ENCODE results near the gene GCA.

The GCA gene

DNA sequence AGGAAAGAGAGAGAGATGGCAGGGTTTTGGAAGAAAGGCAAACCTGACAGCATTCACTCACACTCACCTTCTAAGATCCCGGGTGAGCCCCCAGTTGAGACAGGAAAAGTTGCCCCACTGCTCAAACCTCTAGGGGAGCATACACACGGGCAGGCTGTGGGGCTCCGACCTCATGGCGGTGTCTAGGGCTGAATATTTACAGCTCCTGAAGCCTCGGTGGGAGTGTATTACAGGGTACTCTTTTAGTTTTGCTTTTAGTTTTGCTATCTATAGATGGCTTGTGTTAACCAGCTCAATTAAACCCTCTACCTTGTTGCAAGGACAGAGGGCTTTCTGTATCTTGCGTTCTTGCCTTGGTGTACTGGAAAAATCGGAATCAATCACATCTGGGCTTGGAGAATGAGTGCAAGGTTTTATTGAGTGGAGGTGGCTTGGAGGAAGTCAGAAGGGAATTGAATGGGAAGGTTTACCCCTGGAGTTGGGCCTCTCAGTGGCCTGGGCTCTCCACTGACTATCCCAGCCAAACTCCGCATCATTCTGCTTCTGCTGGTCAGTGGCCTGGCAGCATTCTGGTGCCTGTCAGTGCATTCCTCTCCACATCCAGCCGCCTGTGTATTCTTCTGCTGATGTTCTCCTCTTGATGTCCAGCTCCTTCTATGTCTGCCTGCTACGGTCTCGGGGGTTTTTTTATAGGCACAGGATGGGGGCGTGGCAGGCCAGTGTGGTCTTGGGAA lies 15.3 kb upstream of the GCA start:
- no peak for DNase-seq

DNA sequence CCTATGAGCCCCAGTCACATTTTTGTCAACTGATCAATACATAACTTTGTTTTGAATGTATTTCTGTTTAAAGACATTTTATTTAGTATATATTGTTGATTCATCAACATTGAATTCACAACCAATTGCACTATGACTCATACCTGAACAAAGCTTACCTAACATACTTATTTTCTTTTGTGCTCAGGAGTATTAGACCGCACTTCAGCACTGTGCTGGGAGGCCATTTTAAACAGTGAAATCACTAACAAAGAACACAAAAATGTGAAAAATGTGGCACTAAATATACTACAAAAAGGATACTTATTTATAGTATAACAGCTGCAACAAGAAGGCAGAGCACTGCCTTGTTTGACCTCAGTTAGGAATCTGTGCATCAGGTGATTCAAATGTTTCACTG lies 13.1 kb upstream of the GCA start:
- DNase-seq = no peak

DNA sequence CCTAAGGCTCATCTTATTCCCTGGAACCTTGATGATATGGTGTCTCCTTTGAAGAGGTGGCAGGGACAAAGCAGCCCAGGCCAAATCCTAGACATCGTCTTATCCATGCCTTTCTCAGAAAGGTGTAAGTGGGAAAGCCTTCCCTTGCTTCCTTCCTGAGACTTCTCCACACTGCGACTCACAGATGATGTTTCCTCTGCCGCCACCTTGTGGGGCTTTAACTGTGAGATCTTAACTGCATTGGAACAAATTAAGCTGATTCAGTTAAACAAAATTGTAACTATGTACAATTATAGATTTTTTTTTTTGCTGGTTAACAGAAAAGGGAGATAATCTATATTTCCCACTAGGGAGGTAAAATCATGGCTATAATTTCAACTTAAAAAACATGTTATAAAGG lies 10.0 kb upstream of the GCA start:
- peak; percentile 61 for DNase-seq

DNA sequence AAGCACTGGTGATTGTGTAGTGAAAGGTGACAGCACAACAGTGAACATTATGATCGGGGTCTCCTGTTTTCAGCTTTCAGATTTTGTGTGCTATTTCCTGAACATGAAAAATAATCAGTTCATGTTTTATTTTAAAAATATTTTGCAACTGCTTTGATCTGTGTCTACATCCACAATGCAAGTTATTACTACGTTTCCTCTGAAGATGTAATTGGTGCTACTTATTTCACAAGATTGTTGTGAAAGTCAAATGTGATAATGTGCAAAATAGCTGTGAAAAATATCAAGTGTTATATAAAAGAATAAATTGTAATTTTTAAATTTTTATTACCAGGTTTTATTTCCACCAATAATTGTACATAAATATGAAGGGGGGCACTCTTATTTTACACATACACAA lies 6.1 kb upstream of the GCA start:
- no peak for DNase-seq

DNA sequence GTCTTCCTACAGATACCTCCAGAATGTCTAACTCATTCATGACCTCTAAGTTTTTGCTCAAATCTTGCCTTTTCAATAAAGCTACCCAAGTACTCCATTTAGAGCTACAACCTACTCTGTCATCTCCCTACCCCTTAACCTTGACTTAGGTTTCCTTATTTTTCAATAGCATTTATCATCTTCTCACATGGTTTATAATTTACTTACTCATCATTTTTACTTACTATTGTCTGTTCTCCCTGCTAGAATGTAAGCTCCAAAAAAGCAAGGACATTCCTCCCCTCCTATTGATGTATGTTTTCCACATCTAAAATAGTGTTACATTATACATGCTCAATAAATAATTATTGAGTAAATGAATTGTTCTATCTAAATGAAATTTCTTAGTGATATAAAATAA lies 3.1 kb upstream of the GCA start:
- no peak for DNase-seq

DNA sequence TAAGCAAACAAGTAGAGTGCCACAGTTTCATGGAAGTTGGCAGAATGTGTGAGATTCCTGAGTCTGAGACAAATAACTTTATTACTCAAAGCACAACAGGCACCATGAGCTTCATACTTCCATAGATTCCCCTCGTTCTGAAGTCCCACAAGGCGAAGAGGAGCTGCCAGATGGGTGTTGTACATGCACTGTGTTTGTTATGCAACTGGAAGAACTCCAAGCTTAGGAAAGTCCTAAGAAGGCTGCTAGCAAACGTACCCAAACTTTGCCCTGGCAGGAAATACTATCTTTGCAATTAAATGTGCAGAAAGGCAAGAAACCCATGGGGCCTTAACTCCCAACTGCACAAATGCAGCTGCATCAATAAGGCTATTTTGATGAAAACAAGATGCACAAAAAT lies 1.6 kb upstream of the GCA start:
- DNase-seq = no peak

DNA sequence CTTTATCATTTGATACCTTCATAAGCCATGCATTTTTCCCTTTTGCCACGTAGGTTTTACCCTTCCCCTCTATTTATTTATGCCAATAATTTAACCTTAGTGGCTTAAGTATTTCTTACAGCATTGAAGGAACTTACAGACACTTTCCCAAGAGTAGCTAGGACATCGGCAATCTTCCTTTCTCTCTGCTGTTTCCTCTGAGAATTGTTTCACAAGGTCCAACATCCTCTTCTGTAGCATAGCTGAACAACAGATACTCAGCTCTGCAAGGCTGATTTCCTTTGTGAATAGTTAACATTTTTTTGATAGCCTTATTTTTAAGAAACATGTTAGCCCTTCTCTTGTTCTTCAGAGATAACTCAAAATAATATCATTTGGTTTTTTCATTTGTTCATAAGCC lies 1.1 kb upstream of the GCA start:
- peak; percentile 19 for DNase-seq

DNA sequence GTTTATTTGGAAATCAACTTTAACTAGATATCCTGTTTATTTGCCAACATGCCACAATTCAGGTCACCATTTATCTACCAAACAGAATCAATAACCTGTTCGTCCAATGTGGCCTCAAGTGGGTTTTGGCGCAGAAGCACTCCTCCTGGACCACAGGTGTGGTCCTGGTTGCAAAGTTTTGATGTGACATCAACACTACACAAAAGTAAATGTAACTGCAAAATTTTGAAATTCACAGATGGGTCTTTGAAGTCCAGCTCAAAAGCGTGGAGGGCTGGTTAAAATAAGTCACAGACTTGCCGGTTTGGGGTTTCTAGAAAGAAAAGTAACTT lies 474 bp upstream of the GCA start:
- no peak for DNase-seq

DNA sequence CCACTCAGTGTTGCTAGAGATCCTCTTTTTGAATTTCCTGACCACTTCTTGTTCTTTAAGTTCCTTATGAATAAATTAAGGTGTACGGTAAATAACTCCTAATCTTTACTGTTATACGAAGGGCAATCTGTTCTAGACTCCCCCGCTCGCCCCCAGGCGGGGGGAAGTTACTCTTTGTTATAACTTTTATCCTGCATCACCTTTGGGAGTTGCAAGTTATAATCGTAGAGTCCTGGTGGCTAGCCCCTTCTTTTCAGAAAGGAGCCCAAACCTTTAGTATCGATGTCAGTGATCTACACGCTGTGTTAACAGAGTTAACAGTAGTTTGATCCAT lies 652 bp downstream of the GCA start:
- no peak for DNase-seq

DNA sequence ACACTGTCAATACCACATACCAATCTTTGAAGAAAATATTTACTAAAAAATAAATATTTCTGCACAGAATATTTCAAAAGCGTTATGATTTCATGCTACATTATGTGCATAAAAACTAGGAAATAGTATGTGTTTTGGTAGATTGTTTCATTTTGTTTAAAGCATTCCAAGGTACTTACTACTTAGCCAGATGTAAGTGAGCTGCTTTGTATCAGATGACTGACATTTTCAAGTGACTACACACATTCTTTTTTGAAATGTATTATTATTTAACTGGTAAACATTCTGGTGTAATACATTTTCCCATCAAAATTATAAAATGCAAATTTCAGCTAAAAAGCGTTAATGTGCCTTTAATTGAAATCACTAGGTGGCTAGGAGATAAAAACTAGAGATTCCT lies 21.5 kb downstream of the GCA start:
- DNase-seq = no peak

DNA sequence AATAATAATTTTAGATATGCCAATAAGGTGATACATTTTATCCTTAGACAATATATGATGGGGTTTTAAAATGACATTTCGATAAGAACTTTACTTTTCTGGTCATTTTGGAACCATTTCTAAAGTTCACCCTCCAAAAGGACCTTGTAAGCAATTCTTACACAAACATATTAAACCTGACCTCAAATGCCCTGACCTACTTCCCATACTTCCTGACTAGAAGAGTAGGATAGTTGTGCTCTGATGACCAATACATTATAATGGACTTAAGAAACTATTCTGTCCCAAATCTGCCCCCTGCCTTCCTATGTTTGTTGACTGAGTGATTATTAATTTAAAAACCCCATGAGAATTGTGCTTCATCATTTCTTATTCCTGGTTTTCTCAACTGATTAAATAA lies 24.6 kb downstream of the GCA start:
- no peak for DNase-seq

DNA sequence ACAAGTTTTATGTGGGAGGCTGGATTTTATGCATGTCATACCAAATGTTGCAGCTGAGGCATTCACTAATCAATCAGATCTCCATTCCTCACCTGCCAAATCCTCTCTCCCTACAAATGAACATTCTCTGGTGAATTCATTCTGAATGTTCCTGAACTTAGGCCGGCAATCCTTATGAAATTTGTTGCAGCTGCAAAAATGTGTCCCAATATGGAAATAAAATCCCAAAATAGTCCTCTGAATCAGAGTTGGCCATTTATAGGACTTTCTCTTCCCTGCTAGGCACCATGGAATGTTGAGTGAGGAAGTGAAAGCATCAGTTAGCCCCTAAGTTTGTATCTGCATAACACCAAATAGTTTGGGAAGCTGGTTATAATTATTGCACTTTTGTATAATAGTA lies 25.6 kb downstream of the GCA start:
- no peak for DNase-seq

DNA sequence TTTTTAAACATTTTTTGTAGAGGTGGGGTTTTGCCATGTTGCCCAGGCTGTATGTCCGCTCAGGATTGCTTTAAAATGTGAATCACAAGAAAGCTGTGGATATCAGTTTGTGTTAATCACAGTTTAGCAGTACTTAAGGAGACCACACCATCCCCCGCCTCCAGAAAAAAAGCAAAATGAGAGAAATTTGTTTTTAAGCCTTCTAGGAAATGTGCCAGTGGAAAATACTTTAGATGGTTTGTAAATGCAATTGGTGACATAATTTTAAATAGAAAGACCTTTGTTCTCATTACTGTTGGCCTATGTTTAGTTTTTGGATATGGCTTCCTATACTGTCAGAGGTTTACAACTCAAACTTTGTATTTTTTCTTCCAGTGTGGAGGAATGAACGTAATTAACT lies 27.0 kb downstream of the GCA start:
- no peak for DNase-seq

DNA sequence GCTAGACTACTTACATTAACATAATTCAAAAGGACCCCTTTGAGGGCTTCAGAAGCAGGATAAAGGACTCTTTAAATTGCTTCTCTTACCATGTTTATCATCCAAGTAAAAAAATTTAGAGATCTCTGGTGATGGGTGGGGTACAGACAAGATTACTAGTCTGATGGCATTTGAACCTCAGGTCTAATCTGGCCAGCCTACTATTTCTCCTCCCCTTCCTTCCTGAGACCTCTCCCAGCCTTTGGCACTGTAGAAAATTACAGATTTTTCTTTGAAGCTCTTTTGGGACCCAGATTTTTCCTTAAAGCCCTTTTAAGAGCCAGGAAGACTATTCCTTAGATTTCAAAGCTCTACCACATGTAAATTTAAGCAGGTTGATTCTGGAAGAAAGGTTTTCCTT lies 28.9 kb downstream of the GCA start:
- no peak for DNase-seq

DNA sequence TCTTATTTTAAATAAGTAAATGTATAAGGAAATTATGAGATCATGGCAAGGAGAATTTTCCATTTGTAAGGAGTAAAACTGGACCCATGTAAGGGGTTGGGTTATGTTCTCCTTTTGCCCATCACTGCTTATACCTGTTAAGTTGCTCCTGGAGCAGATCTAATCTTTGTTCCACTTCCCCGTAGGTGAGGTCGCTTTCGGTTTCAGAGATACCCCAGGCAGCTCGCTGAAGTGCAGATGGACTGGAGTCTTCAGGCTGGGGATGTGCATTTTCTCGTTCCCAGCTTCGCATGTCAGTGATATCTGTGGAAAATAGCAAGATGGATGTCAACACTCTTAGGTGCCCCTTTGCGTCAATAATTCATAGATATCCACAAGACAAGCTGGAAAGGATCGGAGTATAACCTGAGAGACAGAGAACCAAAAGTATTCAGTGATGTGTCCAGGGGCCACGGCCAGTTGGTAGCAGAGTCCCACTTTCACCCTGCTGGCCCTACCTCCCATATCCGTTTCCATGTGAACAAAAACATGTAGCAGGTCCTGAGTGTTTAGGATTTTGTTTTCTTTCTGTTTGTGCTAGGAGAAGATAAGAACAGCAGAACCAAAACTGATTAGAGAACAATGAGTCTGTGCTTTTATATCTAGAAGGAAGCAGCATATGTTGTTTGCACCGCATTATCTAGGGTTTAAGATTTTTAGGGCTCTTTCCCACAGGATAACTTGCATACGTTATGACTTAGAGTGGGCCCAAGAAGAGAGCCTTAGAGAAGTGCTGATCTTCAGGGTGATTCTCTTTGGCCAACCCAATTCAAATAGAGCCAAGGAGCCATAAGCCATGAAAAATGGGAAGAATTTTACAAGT lies 36.0 kb downstream of the GCA start:
- DNase-seq = no peak

DNA sequence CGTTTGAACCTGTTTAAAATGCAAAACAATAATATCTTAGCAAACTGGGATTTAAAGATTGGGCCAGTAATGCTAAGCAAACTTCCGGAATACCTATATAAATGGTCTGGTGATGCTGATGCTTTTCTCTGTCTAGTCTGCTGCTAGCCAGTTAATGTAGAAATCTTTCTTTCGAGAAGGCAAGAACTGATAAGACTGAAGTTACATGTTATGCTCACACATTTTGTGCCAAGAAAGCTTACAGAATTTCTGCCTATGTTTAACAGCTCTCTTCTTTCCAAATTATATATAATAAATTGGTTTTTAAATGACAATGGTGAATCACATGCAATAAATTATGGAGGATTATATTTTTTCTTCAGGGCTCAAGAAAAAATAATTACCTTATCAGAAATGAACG lies 37.9 kb downstream of the GCA start:
- no peak for DNase-seq

DNA sequence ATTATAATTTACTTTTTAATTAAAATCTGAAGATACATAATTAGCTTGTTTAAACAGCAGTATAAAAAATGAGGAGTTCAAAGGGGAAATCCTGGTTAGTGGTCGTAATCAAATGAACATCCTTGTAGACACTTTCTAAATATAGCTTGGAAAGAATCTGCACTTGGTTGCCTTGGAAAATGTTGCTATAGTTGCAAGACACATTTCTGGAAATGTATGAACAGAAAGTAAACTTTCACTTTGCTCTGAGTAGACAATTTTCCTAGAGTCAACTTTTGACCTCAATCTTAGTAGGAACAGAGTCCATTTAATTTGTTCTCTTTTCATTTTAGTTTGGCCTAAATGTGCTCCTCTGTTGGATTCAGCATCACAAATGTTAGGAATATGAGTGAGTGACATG lies 38.3 kb downstream of the GCA start:
- no peak for DNase-seq

DNA sequence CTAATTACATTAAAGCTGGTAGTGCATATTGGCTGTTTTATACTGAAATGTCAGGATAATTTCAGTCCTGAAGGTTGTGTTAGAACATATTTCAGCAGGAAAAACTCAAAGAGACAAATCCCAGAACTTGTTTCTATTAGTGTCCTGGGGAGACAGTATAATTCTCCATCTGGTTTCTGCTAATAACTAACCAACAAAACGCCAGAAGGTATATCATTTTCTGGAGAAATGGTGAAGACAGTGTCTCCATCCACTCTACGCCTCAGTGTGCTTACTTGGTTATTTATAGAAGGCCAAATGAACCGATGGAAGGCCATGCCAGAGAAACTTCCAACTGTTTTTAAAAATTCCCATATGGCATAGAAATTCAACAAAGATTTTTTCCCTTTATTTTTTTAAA lies 41.6 kb downstream of the GCA start:
- DNase-seq = no peak

DNA sequence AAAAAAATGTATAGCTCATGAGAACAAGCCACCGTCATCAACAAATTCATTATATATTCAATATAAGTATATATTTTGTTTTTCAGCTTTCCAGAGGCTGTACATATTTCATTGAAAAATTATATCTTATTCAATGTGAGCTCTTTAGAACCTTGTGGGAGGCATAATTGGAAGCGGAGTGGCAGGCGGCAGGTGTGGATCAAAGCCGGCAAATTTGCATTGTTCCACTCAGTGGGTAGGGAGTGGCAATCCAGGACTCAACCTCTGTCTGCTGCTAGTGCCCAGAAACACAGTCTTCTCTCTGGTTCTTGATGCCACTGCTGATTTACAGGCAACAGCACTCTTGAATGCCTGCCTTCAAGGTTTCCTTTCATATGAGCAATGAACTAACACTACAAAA lies 46.9 kb downstream of the GCA start:
- no peak for DNase-seq

DNA sequence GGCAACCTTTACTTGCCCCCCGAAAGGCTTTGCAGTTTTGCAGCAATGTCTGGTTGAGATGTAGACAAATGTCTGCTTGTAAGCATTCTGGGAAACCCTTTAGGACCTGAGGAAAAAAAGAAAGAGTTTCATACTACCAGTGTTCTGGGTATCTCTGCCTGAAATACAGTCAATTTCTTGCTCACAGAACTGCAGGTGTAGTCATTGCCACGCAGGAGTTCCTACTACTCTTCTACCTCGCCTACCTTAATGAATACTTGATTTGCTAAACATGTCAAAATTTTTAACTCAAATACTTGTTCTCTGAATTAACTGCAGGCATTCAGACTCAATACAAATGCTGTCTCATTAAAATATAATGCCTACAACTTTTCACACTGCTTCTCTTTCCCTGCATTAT lies 56.4 kb downstream of the GCA start:
- DNase-seq = no peak

DNA sequence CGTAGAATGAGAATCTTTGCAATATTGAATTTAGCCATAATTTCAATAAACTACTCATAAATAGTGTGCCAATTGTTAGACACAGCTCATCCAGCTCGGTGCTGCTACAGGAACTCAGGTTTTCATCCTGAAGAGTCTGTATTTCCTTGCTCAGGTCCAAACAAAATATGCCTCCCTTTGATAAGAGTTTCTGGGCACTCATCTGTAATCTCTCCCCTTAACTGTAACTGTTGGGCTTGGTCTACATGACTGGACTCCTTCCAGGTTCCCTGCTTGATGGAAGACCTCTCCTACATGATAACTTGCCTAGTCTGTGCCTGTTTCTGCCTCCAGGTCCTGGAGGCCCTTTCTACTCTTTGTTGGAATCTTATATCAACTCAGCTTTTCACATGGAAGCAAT lies 57.9 kb downstream of the GCA start:
- DNase-seq = peak; percentile 3

DNA sequence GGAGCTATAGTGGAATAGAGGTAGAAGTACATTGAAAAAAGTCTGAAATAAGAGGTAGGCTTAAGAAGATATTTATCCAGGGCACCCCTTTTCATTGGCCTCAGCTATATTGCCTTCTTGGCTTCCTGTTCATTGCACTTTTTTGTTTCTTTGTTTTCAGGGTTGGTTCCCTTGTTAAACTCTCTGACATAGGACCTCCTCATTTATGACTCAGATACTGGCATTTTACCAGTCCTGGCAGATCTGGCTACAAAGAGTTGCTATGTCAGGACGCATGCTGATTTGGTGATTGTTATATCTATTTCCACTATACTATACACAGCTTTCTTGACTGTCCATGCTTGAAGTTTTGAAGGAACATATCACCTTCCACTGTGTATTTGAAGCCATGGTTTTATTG lies 60.0 kb downstream of the GCA start:
- no peak for DNase-seq

Data from hematopoietic multipotent progenitor cell treated with erythropoietin and hydrocortisone succinate and interleukin-3 and kit ligand, for 6 days (in vitro differentiated cells).